ENCODE results near the gene SNX1. TPM values are rescaled to one million over a fixed set of nuclear protein-coding genes. Genes with fewer than 3 reads are reported as not detected.
A peak's percentile ranks its signal among the peaks of the same experiment; 100 is the strongest.

The SNX1 gene
- total and polyA plus RNA-seq, 2 donors (not counting 3 experiments of a cell fraction or from before 2014, with no cell fraction given), result 56.0 to 113 TPM

- intact Hi-C loops (cut with micrococcal nuclease) (loop anchor here (2.0 kb wide), 1 partner anchor 225 kb away; the partner anchor contains the start of gene TRIP4), dilution Hi-C loops (cut with MboI; ENCODE audit: extremely low pct_ligation_motif_present, low sequenced_read_pairs) (no loop called here)
- TF ChIP-seq FOS (IDR thresholded peaks at IDR 0.05; ENCODE audit: borderline replicate concordance, insufficient read depth, low read length) (no peak), MYC (IDR thresholded peaks at IDR 0.05; ENCODE audit: low read depth, low read length) (no peak), POLR2A (IDR thresholded peaks at IDR 0.05; ENCODE audit: low read depth, low read length) (no peak), GATA2 (IDR thresholded peaks at IDR 0.05; ENCODE audit: insufficient read depth, insufficient read length, low read depth, low read length) (no peak)
- H3K4me1 ChIP-seq (ENCODE audit: control insufficient read depth, extremely low read depth, insufficient read depth, low read length), result peaks cover 16% of the 10 kb centered on the region
- ChIA-PET CTCF (interaction anchor here (3.3 kb wide), 1 partner anchor 8 kb away, joined by 33 read pairs; no protein-coding TSS in a partner anchor), POLR2A (interaction anchor here (0.7 to 1.7 kb wide), 2 partner anchors 94 to 226 kb away, joined by 3 to 8 read pairs; partner anchors contain the start of gene TRIP4)
- peak overlapping the region; percentile 77 to 96 (median 94) for H3K4me3 ChIP-seq (replicated peaks in 1 of 3; ENCODE audit: insufficient read depth in 1 of 3, low read depth in 1 of 3, low read length in 3 of 3)
- DNase-seq (ENCODE audit: low read depth, low spot score) (peak; percentile 8), FAIRE-seq (peak; percentile 4)
- peak overlapping the region; percentile 70 for H3K27ac ChIP-seq (ENCODE audit: insufficient read depth, low read depth, low read length)
- peaks cover 42% of the 10 kb centered on the region for H3K79me2 ChIP-seq (ENCODE audit: control insufficient read depth, insufficient read depth, low read length)
- peak overlapping the region; percentile 56 for H3K4me2 ChIP-seq (ENCODE audit: insufficient read depth, low read length)
- no peaks in the 10 kb centered on the region for H3K27me3 ChIP-seq (ENCODE audit: control insufficient read depth in 2 of 2, insufficient read depth in 2 of 2, low read length in 2 of 2)
- TSS peak; percentile 70 for BruUV-seq (replicated peaks)
- H3K9ac ChIP-seq (replicated peaks; ENCODE audit: extremely low read depth, insufficient read depth, low read length), result peak overlapping the region; percentile 93
- H3K9me1 ChIP-seq (replicated peaks; ENCODE audit: control insufficient read depth, extremely low read depth, insufficient read depth, low read length), result no peaks in the 10 kb centered on the region
- H4K20me1 ChIP-seq (replicated peaks; ENCODE audit: control insufficient read depth, extremely low read depth, insufficient read depth, low read length), result no peaks in the 10 kb centered on the region
- H3K9me3 ChIP-seq (replicated peaks; ENCODE audit: control insufficient read depth, insufficient read depth, low read length), result no peaks in the 10 kb centered on the region
- peaks cover 11 to 33% of the 10 kb centered on the region in 2 experiments for H3K36me3 ChIP-seq (ENCODE audit: control insufficient read depth in 2 of 2, extremely low read depth in 1 of 2, insufficient read depth in 2 of 2, low read length in 2 of 2)
- H2AFZ ChIP-seq (ENCODE audit: low read depth, low read length), result no peak overlapping the region
Observed at GRCh38 chr15:64161688-64162477, 66.1 kb downstream of the SNX1 start.

GRCh38 chr15:64162478-64162868 lies 66.7 kb downstream of the SNX1 start:
- BruUV-seq (replicated peaks), result no TSS peak
- H3K36me3 ChIP-seq (ENCODE audit: control insufficient read depth in 2 of 2, extremely low read depth in 1 of 2, insufficient read depth in 2 of 2, low read length in 2 of 2), result peaks cover 11 to 27% of the 10 kb centered on the region in 2 experiments
- no peaks in the 10 kb centered on the region for H4K20me1 ChIP-seq (replicated peaks; ENCODE audit: control insufficient read depth, extremely low read depth, insufficient read depth, low read length)
- H3K27me3 ChIP-seq (ENCODE audit: control insufficient read depth in 2 of 2, insufficient read depth in 2 of 2, low read length in 2 of 2), result no peaks in the 10 kb centered on the region
- H3K9me3 ChIP-seq (replicated peaks; ENCODE audit: control insufficient read depth, insufficient read depth, low read length), result no peaks in the 10 kb centered on the region
- TF ChIP-seq MAX (IDR thresholded peaks at IDR 0.05; ENCODE audit: insufficient read depth, insufficient read length) (no peak), POLR2AphosphoS5 (IDR thresholded peaks at IDR 0.05; ENCODE audit: insufficient read depth, low read depth, low read length) (no peak), MYC (IDR thresholded peaks at IDR 0.05; ENCODE audit: low read depth, low read length) (no peak), JUN (IDR thresholded peaks at IDR 0.05; ENCODE audit: borderline replicate concordance, insufficient read depth, insufficient read length, low read depth) (no peak), EZH2 (IDR thresholded peaks at IDR 0.05; ENCODE audit: borderline replicate concordance, low read depth, low read length, severe bottlenecking) (no peak), CTCF (IDR thresholded peaks at IDR 0.05; ENCODE audit: extremely low read depth in 1 of 2, insufficient read depth in 1 of 2, low read depth in 1 of 2, low read length in 2 of 2) (no peak), POLR2A (IDR thresholded peaks at IDR 0.05; ENCODE audit: low read depth, low read length) (no peak), FOS (IDR thresholded peaks at IDR 0.05; ENCODE audit: borderline replicate concordance, insufficient read depth, low read length) (no peak), GATA2 (IDR thresholded peaks at IDR 0.05; ENCODE audit: insufficient read depth, insufficient read length, low read depth, low read length) (no peak)
- POLR2A ChIA-PET, result interaction anchor here (0.7 to 1.7 kb wide), 2 partner anchors 75 to 225 kb away, joined by 3 to 8 read pairs; partner anchors contain the start of gene TRIP4
- peak overlapping the region; percentile 56 for H3K4me2 ChIP-seq (ENCODE audit: insufficient read depth, low read length)
- intact Hi-C loops (cut with micrococcal nuclease), result loop anchor here (2.0 kb wide), 1 partner anchor 224 kb away; the partner anchor contains the start of gene TRIP4
- dilution Hi-C loops (cut with MboI; ENCODE audit: extremely low pct_ligation_motif_present, low sequenced_read_pairs), result no loop called here
- H3K27ac ChIP-seq (ENCODE audit: insufficient read depth, low read depth, low read length), result peak overlapping the region; percentile 70
- peaks cover 40% of the 10 kb centered on the region for H3K79me2 ChIP-seq (ENCODE audit: control insufficient read depth, insufficient read depth, low read length)
- peak overlapping the region; percentile 93 for H3K9ac ChIP-seq (replicated peaks; ENCODE audit: extremely low read depth, insufficient read depth, low read length)
- CTCF ChIA-PET, result interaction anchor here (3.3 kb wide), 1 partner anchor 9 kb away, joined by 33 read pairs; no protein-coding TSS in a partner anchor
- FAIRE-seq (no peak), DNase-seq (ENCODE audit: low read depth, low spot score) (no peak)
- H3K4me3 ChIP-seq (replicated peaks in 1 of 3; ENCODE audit: insufficient read depth in 1 of 3, low read depth in 1 of 3, low read length in 3 of 3), result peak overlapping the region; percentile 77 to 96 (median 94)
- H3K9me1 ChIP-seq (replicated peaks; ENCODE audit: control insufficient read depth, extremely low read depth, insufficient read depth, low read length), result no peaks in the 10 kb centered on the region
- peaks cover 16% of the 10 kb centered on the region for H3K4me1 ChIP-seq (ENCODE audit: control insufficient read depth, extremely low read depth, insufficient read depth, low read length)
- H2AFZ ChIP-seq (ENCODE audit: low read depth, low read length), result peak overlapping the region; percentile 57

All from endothelial cell of umbilical vein (primary cell).